Measurements from ENCODE around the gene GNPTG. TPM values are rescaled to one million over a fixed set of nuclear protein-coding genes. Genes with fewer than 3 reads are reported as not detected.

The GNPTG gene
- total and polyA plus RNA-seq, 2 of the 13 experiments (the other 11 are each of a cell fraction or from before 2014, with no cell fraction given): 22.7 to 71.1 TPM

DNA sequence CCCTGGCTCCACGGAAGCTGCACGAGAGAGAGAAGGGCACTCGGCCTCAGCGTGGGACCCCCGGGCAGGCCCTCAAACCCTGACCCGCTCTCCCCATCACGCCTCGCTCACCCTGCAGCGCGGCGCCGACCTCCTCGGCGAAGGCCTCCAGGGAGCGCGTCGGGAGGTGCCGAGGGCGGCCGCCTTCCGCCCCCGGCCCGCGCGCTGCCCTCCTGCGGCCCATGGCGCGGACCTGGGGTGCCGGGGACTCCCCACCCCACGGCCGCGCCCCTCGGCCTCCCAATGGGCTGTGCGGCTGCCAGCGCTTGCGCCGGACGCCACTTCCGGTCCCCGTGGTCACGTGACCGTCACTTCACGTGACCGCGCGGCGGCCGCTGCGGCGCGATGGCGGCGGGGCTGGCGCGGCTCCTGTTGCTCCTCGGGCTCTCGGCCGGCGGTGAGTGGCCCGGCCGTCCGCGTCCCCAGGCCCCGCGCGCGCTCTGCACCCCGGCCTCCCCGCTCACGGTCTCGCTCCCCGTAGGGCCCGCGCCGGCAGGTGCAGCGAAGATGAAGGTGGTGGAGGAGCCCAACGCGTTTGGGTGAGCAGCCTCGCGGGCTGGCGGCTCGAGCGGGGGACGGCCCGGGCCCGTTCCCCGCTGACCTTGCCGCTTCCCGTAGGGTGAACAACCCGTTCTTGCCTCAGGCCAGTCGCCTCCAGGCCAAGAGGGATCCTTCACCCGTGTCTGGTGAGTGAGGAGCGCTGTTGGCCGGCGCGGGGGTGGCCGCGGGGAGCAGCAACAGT, at the start of gene GNPTG, which contains the start of gene TSR3 (continued):
- TF ChIP-seq, protein P1, sequence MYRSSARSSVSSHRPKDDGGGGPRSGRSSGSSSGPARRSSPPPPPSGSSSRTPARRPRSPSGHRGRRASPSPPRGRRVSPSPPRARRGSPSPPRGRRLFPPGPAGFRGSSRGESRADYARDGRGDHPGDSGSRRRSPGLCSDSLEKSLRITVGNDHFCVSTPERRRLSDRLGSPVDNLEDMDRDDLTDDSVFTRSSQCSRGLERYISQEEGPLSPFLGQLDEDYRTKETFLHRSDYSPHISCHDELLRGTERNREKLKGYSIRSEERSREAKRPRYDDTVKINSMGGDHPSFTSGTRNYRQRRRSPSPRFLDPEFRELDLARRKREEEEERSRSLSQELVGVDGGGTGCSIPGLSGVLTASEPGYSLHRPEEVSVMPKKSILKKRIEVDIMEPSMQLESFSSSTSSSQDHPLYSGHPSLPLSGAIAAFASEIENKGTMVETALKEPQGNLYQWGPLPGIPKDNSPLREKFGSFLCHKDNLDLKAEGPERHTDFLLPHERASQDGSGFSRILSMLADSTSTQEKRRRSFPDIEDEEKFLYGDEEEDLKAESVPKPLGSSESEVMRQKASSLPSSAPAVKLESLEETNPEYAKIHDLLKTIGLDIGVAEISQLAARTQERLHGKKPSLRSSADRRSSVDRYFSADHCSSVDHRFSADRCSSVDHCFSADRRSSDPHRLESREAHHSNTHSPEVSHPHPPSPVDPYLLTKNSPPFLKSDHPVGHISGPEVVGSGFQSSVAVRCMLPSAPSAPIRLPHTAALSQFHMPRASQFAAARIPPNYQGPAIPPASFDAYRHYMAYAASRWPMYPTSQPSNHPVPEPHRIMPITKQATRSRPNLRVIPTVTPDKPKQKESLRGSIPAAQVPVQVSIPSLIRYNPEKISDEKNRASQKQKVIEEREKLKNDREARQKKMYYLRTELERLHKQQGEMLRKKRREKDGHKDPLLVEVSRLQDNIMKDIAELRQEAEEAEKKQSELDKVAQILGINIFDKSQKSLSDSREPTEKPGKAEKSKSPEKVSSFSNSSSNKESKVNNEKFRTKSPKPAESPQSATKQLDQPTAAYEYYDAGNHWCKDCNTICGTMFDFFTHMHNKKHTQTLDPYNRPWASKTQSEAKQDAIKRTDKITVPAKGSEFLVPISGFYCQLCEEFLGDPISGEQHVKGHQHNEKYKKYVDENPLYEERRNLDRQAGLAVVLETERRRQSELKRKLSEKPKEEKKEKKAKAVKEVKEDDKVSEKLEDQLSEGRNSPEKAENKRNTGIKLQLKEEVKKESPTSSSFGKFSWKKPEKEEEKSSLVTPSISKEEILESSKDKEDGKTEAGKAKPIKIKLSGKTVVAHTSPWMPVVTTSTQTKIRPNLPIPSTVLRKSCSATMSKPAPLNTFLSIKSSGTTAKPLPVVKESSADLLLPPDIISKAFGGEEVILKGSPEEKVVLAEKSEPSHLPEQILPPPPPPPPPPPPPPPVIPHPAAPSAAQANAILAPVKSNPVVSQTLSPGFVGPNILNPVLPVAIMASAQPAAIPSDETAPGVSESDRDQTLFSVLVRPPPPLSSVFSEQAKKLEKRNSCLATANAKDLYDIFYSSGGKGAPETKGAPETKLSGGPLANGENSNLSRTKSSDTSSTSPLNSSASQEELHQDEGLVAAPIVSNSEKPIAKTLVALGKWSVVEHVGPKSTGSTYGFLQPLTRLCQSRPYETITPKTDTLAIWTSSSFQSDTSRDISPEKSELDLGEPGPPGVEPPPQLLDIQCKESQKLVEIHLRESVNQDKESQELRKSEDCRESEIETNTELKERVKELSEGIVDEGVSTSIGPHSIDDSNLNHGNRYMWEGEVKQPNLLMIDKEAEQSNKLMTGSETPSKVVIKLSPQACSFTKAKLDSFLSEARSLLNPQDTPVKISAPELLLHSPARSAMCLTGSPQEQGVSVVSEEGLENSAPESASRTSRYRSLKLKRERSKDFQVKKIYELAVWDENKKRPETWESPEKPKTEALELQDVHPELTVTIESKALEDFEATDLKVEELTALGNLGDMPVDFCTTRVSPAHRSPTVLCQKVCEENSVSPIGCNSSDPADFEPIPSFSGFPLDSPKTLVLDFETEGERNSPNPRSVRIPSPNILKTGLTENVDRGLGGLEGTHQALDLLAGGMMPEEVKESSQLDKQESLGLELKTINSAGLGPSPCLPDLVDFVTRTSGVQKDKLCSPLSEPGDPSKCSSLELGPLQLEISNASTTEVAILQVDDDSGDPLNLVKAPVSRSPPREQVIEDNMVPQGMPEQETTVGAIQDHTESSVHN (CRISPR knock-in tag; IDR thresholded peaks at IDR 0.05): no peak
- TF ChIP-seq ZSCAN21 (CRISPR knock-in tag; IDR thresholded peaks at IDR 0.05; ENCODE audit: borderline replicate concordance) (peak; percentile 52; the same call in 1 of the 2 replicates), ZBTB8A (CRISPR knock-in tag; IDR thresholded peaks at IDR 0.05; ENCODE audit: borderline replicate concordance, low read depth) (no peak), SMAD9 (CRISPR knock-in tag; IDR thresholded peaks at IDR 0.05) (no peak), ATRX (CRISPR knock-in tag; IDR thresholded peaks at IDR 0.05; ENCODE audit: borderline replicate concordance) (no peak), CHD4 (IDR thresholded peaks at IDR 0.05; ENCODE audit: borderline replicate concordance, low read length) (no peak), SRSF9 (IDR thresholded peaks at IDR 0.05; ENCODE audit: borderline replicate concordance, insufficient read depth, low read depth, low read length, poor library complexity, severe bottlenecking) (no peak), ZNF326 (CRISPR knock-in tag; IDR thresholded peaks at IDR 0.05; ENCODE audit: borderline replicate concordance) (no peak), SETDB1 (CRISPR knock-in tag; IDR thresholded peaks at IDR 0.05; ENCODE audit: borderline replicate concordance) (no peak), CBFB (CRISPR knock-in tag; IDR thresholded peaks at IDR 0.05) (peak; percentile 84), ONECUT2 (CRISPR knock-in tag; IDR thresholded peaks at IDR 0.05) (no peak), BHLHE40 (IDR thresholded peaks at IDR 0.05; ENCODE audit: low read length) (peak; percentile 94), SYNCRIP (IDR thresholded peaks at IDR 0.05; ENCODE audit: insufficient read depth, low read depth, low read length) (no peak), NFYB (CRISPR knock-in tag; IDR thresholded peaks at IDR 0.05) (no peak), PCBP2 (optimal IDR thresholded peaks at IDR 0.05; ENCODE audit: low read depth, low read length, poor library complexity, severe bottlenecking) (no peak), MBNL3 (CRISPR knock-in tag; conservative IDR thresholded peaks at IDR 0.05) (no peak), ETV5 (CRISPR knock-in tag; IDR thresholded peaks at IDR 0.05; ENCODE audit: borderline replicate concordance) (peak; percentile 76), MAFG (CRISPR knock-in tag; IDR thresholded peaks at IDR 0.05) (no peak), ZNF569 (CRISPR knock-in tag; IDR thresholded peaks at IDR 0.05; ENCODE audit: borderline replicate concordance) (no peak), ZSCAN29 (CRISPR knock-in tag; conservative IDR thresholded peaks at IDR 0.05) (no peak)
- TF ChIP-seq, protein P2, sequence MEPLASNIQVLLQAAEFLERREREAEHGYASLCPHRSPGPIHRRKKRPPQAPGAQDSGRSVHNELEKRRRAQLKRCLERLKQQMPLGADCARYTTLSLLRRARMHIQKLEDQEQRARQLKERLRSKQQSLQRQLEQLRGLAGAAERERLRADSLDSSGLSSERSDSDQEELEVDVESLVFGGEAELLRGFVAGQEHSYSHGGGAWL (CRISPR knock-in tag; IDR thresholded peaks at IDR 0.05): peak; percentile 45; the same call in 1 of the 2 replicates
